AG04450 (cell line): ENCODE data around the gene JMJD1C. TPM values are rescaled to one million over a fixed set of nuclear protein-coding genes. Genes with fewer than 3 reads are reported as not detected.

Experiments
- CTCF ChIA-PET: fragments of 300-600, 350-600 bp; formaldehyde crosslinking; extraction: SDS; loops from one replicate; lab custom pipeline; 2022; ENCODE audit warnings: antibody characterized with exemption, inconsistent platforms; lab: Charles Lee
- POLR2A ChIA-PET: fragments of 350-600 bp; formaldehyde crosslinking; extraction: SDS; loops from one replicate; lab custom pipeline; 2021; ENCODE audit warnings: antibody characterized with exemption, inconsistent platforms; lab: Yijun Ruan, JAX
- DNase-seq: peaks from one replicate; pipeline ENCODE4 v3.0.0-alpha.2; 2011; ENCODE audit warnings: low read depth, low spot score
- H3K27ac ChIP-seq: one replicate; pipeline ENCODE4 v1.5.1; 2012; ENCODE audit warnings: low read depth, low read length, control low read depth
- H3K27me3 ChIP-seq: one replicate; pipeline ENCODE4 v1.6.0; 2012; ENCODE audit warnings: low read length; ENCODE audit not compliant: control insufficient read depth, insufficient read depth
- H3K4me3 ChIP-seq: 2 replicates; pipeline ENCODE4 v1.5.1; 2011; ENCODE audit warnings: mild to moderate bottlenecking, low read depth, low read length, control low read depth
- H3K9me3 ChIP-seq: 2 replicates; pipeline ENCODE4 v1.5.1; 2012; ENCODE audit warnings: low read length; ENCODE audit not compliant: control insufficient read depth, insufficient read depth
- CTCF ChIP-seq: IDR thresholded peaks from 2 replicates; pipeline ENCODE4 v1.5.1; 2011; ENCODE audit warnings: low read depth, low read length, control low read depth, inconsistent platforms
- polyA plus RNA-seq: library from polyadenylated mRNA; depleted of rRNA; stranded (reverse); fragments of >200 nt; gene quantifications from 2 replicates; pipeline ENCODE4 v1.2.3, GENCODE V29; 2011

The JMJD1C gene
- polyA plus RNA-seq, 1 experiment, result 45.0 TPM

- no peaks in the 10 kb centered on the region; the same call in 1 of the 2 replicates for H3K9me3 ChIP-seq
- no peak overlapping the region for H3K27ac ChIP-seq
- H3K27me3 ChIP-seq, result no peaks in the 10 kb centered on the region
- POLR2A ChIA-PET, result no interaction called here
- DNase-seq, result no peak
- CTCF ChIA-PET, result interaction anchor here (1.0 kb wide), 1 partner anchor 288 kb away, joined by 3 read pairs; no protein-coding TSS in a partner anchor
- TF ChIP-seq CTCF, result no peak
- H3K4me3 ChIP-seq, result no peak overlapping the region
Observed at GRCh38 chr10:63431962-63432797, 33.6 kb downstream of the JMJD1C start.

- POLR2A ChIA-PET, result no interaction called here
- H3K9me3 ChIP-seq, result peaks cover 3% of the 10 kb centered on the region; the same call in 1 of the 2 replicates
- no peak for TF ChIP-seq CTCF
- no peaks in the 10 kb centered on the region for H3K27me3 ChIP-seq
- no peak for DNase-seq
- CTCF ChIA-PET, result no interaction called here
- no peak overlapping the region for H3K27ac ChIP-seq
- H3K4me3 ChIP-seq, result no peak overlapping the region
Observed at GRCh38 chr10:63430999-63431356, 34.8 kb downstream of the JMJD1C start.

DNA sequence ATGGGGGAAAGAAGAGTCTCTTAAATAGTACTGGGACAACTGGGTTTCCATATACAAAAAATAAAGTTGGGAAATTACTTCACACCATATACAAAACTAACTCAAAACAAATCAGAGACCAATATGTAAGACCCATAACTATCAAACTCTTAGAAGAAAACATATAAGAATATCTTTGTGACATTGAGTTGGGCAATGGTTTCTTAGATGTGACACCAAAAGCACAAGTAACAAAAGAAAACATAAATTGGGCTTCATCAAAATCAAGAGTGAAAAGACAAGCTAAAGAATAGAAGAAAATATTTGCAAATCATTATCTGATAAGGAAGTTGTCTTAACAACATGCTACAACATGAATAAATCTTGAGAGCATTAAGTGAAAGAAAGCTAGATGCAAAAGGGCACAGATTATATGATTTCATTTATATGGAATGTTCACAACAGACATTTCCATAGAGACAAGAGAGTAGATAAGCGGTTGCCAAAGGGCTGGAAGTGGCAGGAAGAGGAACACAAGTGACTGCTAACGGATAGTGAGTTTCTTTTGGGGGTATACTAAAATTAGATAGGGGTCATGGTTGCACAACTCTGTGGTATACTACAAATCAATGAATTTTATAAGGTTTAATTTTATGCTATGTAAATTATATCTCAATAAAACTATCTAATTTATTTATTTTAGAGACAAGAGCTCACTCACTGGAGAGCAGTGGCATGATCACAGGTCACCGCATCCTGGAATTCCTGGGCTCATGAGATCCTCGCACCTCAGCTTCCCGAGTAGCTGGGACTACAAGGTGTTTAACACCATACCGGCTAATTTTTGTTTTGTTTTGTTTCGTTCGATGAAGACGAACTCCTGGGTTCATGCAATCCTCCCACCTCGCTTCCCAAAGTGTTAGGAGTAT lies 35.4 kb downstream of the JMJD1C start:
- no peak overlapping the region for H3K27ac ChIP-seq
- H3K9me3 ChIP-seq, result peaks cover 3% of the 10 kb centered on the region; the same call in 1 of the 2 replicates
- CTCF ChIA-PET, result no interaction called here

GRCh38 chr10:63429281-63429680 lies 36.5 kb downstream of the JMJD1C start:
- POLR2A ChIA-PET, result interaction anchor here (1.3 kb wide), 1 partner anchor 10 kb away, joined by 3 read pairs; no protein-coding TSS in a partner anchor
- TF ChIP-seq CTCF, result no peak
- H3K27me3 ChIP-seq, result no peaks in the 10 kb centered on the region
- CTCF ChIA-PET, result no interaction called here
- H3K4me3 ChIP-seq, result no peak overlapping the region
- no peak overlapping the region for H3K27ac ChIP-seq
- peak; percentile 18 for DNase-seq
- H3K9me3 ChIP-seq, result peaks cover 3% of the 10 kb centered on the region; the same call in 1 of the 2 replicates

More for the DNA sequence above, 35.4 kb downstream of the JMJD1C start:
- no peak for DNase-seq
- no peak overlapping the region for H3K4me3 ChIP-seq
- no peak for TF ChIP-seq CTCF
- H3K27me3 ChIP-seq, result no peaks in the 10 kb centered on the region
- POLR2A ChIA-PET, result interaction anchor here (1.3 kb wide), 1 partner anchor 9 kb away, joined by 3 read pairs; no protein-coding TSS in a partner anchor
